Anterior cingulate cortex (tissue), 58 donors: Measurements from ENCODE around the gene MYO15A.

Experiments used
- DNase-seq, 58 donors: peaks; one replicate each; lab custom pipeline; 2025; lab: John Stamatoyannopoulos, UW

The MYO15A gene

DNA sequence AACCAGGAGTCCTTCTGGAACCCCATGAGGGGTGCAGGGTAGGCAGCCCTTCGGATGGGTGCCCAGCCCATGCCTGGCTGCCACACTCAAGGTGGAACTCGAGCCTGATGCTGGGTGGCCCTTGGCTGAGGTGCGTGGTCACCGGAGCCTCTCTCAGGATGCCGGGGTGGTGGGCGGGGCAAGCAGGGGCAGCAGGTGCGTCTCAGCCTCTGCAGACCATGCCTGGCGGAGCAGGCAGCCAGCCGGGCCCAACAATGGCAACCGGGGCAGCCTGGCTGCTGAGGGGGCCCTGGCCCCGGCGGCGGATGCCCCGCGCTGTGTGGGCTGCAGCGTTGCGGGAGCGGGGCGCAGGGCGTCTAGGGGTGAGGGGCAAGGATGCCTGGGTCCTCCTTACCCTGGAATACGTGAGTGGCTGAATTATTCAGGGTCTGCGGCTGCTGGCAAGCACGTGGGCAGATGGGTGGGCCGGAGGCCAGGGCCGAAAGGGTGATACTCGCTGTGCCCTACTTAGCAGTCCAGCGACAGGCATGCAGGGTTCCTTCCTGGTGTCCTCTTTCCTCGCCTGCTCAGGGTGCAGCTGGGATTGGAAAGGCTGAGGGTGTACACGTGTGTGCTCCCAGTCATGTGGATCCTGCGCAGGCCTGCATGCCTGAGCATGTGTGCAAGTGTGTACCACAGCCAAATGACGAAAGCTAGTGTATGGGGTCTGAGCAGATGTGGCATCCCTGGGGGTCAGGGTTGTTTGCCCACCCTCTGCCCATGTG is 14.6 kb downstream of the MYO15A start:
- peak in 1 of 58 donors; percentile 8 for DNase-seq

DNA sequence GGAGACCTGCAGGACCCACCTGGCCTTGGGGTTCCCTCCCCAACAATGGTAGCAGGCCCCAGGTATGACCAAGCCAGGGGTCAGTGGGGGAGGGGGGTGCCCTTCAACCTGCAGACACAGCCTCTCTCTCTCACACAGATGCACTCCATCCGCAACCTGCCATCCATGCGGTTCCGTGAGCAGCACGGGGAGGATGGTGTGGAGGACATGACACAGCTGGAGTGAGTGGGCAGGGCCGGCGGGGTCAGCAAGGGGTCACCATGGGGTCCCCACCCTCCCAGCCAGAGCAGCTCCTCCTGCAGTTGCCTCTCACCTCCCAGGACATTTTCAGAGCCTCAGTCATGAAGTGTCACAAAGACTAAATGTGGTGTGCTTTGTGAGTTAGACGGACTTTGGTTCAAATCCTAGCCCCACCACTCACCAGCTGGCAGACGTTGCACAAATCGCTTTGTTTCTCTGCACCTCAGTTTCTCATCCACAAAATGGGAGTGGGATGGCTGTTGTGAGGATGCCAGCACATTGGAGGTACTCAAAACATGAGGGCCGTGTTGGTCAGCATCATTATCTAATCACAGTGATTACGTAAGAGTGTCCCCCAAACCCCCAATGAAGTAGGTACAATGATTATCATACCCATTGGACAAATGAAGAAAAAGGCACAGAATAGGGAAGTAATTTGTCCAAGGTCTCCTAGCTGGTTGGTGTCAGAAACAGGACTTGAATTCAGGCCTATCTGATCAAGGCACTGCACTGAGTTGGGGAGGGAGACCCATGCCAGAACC is 16.0 kb downstream of the MYO15A start:
- no peak for DNase-seq

DNA sequence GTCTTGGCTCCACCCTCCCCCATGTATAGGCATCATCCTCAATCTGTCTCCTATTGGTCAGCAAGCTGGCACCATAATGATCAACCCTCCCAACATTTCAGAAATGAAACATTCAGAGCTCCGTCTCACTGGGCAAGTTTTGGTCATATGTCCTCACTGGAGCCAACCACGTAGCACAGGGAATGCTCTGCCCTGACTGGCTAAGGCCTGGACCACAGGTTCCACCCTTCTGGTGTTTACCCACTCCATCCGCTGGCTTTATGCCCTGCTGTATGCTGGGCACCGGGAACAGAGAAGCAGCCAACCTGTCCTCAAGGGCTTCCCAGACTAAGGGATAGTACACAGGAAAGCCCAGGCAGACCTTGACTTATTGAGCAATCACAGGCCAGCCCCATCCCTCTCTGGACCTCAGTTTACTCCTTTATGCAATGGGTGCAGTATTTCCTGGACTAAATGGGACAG is 20.5 kb downstream of the MYO15A start:
- peak in 25 of 58 donors; percentile 4 to 79 (median 23) for DNase-seq

DNA sequence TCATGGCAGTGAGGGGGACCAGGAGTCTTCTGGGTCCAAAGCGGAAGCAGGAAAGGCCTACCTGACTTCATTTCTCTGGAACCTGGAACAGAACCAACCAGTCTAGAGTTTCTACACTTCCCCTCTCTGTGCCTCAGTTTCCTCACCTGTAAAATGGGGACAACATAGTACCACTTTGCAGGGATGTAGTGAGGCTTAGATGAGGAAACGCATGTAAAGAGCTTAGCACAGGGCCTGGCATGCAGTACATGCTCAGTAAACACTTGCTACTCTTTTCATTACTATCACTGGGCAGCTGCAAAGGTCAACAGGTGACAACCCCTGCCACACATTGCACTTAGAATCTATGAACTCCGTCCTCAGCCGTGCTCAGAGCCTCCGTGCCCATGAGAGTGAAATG is 24.2 kb downstream of the MYO15A start:
- no peak for DNase-seq

DNA sequence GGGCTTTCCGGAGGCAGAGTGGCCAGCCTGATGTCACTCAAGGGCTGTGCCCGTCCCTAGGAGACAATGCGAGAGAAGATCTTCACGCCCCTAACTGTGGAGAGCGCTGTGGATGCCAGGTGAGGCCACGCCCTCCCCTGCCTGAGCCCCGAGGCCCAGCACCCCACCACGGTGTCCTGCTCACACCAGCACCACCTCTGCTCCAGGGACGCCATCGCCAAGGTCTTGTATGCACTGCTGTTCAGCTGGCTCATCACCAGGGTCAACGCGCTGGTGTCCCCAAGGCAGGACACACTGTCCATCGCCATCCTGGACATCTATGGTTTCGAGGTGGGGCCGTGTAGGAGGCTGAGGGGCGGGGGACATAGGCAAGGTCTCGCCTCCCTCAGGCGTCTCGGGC is 27.8 kb downstream of the MYO15A start:
- no peak for DNase-seq

DNA sequence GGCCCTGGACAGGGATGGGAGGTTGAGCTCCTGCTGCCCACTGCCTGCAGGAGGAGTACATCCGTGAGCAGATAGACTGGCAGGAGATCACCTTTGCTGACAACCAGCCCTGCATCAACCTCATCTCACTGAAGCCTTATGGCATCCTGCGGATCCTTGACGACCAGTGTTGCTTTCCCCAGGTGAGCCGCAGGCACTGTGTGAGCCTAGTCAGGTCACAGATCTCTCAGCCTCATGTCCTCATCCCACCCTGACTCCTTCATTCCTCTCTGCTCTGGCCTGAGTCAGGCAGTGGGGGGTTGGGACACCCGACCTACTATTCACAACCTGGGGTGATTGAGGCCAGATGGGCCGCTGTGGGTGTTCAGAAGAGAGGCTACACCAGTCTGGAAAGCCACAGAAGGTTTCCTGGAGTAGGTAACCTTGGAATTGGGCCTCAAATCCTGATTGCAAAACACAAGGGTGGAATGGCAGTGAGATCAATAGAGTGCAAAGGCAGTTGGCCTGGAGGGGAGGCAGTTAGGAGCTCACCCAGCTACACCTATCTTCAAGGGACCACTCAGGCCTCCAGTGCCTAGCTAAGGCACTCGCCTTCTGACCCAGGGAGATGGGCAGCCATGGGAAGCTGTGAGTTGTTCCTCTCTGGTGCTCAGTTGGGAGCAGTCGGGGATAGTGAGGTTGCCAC is 29.7 kb downstream of the MYO15A start:
- DNase-seq: no peak

DNA sequence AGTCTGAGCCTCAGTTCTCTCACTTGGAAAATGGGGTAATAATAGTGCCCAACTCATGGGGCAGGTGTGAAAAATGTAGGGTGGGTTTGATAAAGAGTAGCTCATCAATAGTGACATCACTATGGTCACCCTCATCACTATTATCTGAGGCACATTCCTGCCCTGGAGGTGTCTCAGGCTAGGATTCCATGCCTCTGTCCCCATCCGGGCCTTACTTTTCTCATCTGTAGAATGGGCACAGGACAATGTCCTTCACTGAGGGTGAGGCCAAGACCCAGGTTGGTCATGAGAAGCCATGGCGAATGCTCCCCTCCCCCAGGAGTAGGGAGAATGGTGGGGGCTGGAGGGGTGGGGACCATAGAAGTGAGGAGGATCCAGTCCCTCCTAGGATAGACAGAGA is 30.5 kb downstream of the MYO15A start:
- no peak for DNase-seq

DNA sequence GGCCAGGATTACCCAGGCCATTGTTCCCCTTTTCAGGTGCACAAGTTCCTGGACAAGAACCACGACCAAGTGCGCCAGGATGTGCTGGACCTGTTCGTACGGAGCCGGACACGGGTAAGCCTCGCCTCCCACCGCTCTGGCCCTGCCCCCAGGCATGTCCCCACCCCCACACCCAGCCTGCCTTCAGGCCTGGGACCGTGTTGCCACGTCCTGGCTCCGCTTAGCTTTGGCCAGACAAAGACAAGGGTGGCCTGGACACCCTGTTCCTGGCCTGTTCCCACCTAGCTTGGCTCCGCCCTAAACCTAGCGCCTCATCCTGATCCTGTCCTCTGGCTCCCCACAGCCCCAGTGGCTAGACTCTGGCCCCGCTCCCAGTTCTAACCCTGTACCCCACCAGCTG is 30.9 kb downstream of the MYO15A start:
- DNase-seq: no peak

DNA sequence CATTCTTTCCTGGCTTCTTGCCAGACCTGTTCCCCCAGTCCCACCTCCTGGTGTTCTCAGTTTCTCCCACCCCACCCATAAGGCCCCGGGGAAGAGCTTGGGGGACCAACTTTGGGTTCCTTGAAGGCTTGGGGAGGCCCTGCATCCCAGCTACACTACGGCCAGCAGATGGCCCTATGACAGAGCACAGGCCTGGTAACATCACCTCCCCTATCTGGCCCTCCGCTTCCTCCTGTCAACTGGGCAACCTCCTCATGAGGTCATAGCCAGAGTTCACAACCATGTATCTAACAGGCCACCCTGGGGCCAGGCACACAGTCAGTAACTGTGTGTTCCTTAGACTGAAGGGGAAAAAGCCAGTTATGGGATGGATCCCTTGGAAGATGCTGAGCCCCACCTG is 31.4 kb downstream of the MYO15A start:
- no peak for DNase-seq

DNA sequence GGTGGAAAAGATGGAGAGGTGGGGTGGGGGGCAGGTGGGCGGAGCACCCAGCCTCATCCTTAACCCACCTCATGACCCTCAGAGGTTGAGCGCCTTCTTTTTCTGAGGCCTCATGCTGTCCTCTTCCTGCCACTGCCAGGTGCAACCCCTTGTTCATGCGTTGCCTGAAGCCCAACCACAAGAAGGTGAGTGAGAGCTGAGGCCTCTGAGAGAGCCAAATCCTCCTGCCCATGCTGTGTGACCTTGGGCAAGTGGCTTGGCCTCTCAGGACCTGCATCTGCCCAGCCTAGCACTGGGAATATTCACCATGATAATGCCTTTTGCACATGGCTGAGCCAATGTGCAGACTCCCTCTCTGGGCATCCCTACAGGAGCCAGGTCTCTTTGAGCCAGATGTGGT is 32.1 kb downstream of the MYO15A start:
- no peak for DNase-seq

DNA sequence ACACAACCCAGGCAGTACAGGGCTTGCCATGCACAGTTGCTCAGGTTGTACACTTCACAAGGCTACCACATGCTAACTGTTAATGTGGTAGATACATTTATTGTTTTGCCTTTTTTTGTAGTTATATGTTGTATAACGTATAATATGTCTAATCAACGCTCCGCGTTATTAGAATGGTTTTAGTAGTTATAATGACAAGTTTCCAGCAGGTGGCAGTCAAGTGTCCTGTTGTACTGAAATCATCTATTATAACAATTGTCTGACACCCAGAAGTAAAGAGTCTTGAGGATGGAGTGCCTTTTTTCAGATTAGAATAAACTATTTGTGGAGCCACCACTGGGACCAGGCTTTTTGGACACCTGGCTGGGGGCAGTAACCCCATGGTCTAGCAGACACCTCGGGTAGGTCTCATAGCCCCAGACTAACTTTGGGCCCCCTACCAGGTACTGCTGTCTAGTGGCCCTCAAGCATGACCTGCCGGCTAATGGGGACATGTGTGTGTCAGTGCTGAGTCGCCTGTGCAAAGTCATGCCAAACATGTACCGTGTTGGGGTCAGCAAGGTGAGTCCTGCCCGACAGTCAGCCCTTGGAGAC is 32.8 kb downstream of the MYO15A start:
- peak in 6 of 58 donors; percentile 5 to 51 (median 12) for DNase-seq

DNA sequence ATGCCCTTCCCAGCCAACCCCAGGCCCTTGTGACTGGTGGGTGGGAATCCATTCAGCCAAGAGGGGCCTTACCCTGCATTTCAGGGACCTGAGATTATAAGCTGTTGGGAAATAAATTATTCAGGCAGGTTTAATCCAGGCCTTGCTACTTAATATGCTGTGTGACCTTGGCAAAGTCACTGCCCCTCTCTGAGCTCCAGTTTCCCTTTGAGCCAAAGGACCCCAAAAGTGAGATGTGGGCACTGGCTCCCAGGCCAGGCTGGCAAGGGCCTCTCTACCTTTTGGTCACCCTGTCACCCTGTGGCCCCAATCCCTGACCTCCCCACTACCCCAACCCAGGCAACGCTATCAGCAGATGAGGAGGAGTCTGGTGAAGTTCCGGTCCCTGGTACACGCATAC is 33.9 kb downstream of the MYO15A start:
- no peak for DNase-seq

DNA sequence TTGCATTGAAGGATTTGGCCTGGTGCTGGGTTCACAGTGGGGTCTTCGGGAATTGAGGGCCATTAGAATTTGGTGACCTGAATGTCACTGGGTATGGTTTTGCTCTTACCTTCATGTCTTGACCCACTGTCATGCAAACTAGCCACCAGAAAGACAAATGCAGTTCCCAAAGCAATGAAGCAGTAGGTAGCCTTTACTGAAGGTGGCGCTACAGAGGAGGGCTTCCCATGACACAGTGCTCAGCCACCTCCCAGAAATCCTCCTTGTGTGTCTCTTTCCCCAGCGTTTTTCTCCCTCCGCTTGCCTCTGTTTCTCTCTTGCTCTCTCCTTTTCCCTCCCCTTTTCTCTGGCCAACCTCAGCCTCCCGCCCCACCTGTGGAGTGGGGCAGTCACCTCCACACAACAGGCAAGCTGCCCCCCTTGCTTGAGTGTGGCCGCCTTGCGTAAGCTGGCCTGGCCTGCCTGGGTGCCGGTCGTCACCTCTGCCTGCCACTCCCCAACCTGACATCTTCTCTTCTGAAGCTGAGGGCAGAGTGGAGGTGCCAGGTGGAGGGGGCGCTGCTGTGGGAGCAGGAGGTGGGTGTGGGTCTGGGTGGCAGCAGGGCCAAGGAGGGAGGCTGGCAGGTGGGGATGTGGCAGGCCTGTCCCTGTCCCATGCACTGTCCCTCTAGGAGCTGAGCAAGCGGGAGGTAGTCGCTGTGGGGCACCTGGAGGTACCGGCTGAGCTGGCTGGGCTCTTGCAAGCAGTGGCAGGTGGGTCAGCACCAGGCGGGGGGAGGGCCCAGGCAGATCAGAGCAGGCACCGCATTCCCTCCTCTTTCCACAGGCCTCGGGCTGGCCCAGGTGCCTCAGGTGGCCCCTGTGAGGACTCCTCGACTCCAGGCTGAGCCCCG is 34.7 kb downstream of the MYO15A start:
- no peak for DNase-seq

DNA sequence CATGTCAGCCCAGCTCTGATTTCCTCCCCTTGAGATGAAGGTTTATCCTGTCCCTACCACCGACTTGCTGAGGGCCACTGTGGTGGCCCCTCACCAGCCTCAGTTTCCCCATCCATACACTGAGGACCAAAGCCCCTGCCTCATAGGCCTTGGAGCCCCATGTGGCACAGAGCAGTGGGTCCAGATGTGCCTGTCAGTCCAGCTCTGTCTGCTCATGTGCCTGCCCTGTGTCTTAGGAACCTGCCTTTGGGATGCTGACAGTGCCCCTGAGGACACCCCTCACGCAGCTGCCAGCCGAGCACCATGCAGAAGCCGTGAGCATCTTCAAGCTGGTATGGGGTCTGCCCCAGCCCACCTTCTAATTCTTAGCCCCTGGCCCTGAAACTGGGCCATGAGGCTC is 35.7 kb downstream of the MYO15A start:
- no peak for DNase-seq

DNA sequence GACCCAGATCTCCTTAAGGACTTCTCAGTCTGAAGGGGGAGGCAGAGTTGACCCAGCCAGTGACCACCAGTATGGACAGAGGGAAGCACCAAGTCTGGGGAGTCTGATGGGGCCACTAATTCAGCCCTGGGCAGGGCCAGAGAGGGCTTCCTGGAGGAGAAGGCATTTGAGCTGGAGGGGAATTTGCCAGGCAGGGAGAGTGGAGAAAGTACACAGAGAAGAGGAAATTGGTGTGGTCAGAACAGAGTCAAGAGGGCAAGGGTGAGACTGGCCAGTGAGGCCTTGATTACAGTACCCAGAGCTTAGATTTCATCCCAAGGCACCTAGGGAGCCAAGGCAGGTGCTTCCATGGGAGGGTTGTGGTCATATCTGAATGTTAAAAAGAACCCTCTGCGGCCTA is 36.3 kb downstream of the MYO15A start:
- no peak for DNase-seq

DNA sequence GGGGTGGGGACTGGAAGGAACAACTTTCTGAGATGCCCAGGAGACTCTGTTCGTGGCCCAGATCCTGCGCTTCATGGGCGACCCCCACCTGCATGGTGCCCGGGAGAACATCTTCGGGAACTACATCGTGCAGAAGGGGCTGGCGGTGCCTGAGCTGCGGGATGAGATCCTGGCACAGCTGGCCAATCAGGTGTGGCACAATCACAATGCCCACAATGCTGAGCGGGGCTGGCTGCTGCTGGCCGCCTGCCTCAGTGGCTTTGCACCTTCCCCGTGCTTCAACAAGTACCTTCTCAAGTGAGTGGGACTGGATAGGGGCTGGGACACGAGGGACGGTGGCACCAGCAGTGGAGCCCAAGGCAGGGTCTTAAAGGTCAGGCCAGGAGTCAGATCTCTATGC is 37.3 kb downstream of the MYO15A start:
- DNase-seq: no peak

DNA sequence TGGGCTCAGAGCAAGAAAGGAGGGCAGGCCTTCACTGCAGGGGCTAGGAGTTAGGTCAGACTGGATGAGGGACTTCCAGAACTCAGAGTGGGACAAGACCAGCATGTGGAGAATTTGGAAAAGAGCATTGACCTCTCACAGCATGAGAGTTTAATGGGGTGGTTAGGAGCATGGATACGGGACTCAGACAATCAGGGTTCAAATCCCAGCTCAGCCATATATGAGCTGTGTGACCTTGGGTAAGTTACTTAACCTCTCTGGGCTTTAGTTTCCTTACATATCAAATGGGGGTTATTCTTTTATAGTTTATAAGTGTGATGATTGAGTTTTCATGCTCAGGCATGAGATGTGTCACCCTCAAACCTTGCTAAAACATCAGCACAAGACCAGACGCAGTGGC is 37.7 kb downstream of the MYO15A start:
- no peak for DNase-seq

DNA sequence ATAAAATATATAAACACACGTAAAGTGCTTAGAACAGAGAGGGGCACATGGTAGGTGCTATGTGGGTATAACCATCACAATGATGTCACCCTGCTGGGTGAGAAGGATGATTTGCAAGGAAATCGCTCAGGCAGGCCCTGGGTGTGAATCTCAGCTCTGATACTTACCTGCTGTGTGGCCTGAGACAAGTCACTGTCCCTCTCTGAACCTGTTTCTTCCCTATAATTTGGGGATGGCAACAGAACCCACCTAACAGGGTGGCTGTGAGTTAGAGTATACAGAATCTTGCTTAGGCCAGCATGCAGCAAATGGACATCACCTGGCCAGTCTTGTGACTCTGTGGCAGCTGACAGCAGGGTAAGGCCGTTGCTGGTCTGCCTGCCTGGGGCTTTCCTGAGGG is 38.4 kb downstream of the MYO15A start:
- no peak for DNase-seq

DNA sequence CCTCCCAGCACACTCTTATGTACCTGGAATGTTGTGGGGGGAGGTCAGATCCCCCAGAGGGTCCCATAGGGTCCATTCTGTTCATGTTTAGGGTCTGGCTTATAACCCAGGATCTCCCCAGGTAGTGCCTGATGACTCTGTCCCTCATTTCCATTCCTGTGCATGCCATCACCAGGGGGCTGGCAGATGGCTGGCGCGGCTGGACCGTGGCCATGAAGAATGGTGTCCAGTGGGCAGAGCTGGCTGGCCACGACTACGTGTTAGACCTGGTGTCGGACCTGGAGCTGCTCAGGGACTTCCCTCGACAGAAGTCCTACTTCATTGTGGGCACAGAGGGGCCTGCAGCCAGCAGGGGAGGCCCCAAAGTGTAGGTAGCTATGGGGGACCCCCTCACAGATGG is 40.0 kb downstream of the MYO15A start:
- DNase-seq: no peak

DNA sequence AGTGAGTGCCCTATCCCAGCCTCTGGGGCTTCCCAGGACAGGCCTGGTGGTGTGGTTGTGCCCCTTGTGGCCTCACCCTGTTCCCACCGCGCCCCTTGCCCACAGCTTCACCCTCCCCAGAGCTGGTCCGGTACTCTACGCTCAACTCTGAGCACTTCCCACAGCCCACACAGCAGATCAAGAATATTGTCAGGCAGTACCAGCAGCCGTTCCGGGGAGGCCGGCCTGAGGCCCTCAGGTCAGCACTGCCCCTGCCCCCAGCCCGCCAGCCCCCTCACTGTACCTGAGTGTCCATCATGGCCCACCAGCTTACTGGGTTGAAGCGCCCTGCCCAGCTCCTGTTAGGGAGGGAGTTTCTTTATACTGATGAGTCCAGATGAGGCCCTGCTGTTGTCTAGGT is 42.7 kb downstream of the MYO15A start:
- no peak for DNase-seq
